ENCODE measurements around the gene IFNA8. TPM values are rescaled to one million over a fixed set of nuclear protein-coding genes. Genes with fewer than 3 reads are reported as not detected.

The IFNA8 gene
- total RNA-seq, 1 experiment from 2014 or later, result not detected

DNA sequence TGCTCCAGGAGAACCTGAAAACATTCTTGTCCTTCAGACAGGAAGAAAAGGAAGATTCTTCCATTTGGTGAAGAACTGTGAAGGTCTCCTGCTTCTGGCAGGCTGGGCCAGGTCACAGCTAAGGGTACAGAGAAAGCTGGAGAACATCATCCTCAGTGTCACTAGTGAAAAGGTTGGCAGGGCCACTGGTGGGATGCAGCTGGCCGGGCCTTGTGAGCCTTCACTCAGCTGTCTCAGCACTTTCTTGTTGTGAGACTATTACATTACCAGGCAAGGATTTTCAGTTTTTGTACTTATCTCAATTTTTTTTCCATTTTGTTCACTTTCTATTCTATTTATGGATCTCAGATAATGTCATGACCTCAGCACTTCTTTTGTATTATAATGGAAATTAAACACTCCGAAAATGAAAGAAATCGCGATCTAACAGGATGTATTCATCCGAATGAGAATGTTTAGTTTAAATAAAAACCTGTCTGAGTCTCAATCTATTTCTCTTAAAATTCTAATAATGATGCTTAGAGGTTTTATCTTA, 9.9 kb upstream of the IFNA8 start:
- H3K4me3 Mint-ChIP-seq, result no peak overlapping the region
- H4K91ac ChIP-seq (ENCODE audit: insufficient read length, low read depth, low read length), result no peak overlapping the region

More for the DNA sequence above, 9.9 kb upstream of the IFNA8 start:
- Histone ChIP-seq H3K4ac (ENCODE audit: low read depth, low read length) (no peak overlapping the region), H3K79me1 (ENCODE audit: insufficient read depth, low read depth, low read length, poor library complexity, severe bottlenecking) (no peaks in the 10 kb centered on the region), H3K27me3 (ENCODE audit: insufficient read depth, low read length) (peaks cover 6% of the 10 kb centered on the region; the same call in 1 of the 2 replicates), H3K23me2 (ENCODE audit: insufficient read length, low read depth, low read length, poor library complexity, severe bottlenecking) (no peaks in the 10 kb centered on the region), H3K9ac (ENCODE audit: extremely low read depth, insufficient read length, low read length) (no peak overlapping the region), H4K5ac (ENCODE audit: insufficient read length, low read depth, low read length) (no peak overlapping the region), H3K23ac (ENCODE audit: insufficient read length, low read depth, low read length) (no peak overlapping the region), H2AK5ac (ENCODE audit: insufficient read length, low read length) (no peak overlapping the region), H2BK20ac (ENCODE audit: low read depth, low read length, poor library complexity, severe bottlenecking) (no peak overlapping the region), H3K79me2 (ENCODE audit: insufficient read depth, low read length) (no peaks in the 10 kb centered on the region), H4K8ac (replicated peaks; ENCODE audit: insufficient read length, low read depth, low read length) (no peak overlapping the region), H2AFZ (ENCODE audit: low read length) (no peak overlapping the region), H3K27ac (ENCODE audit: insufficient read length, low read depth, low read length) (no peak overlapping the region), H4K20me1 (ENCODE audit: control insufficient read depth, insufficient read depth, insufficient read length) (no peaks in the 10 kb centered on the region), H2BK5ac (ENCODE audit: insufficient read length, low read length) (no peak overlapping the region), H2BK12ac (ENCODE audit: insufficient read length, low read depth, low read length) (no peak overlapping the region), H3K4me1 (ENCODE audit: insufficient read depth, low read length) (no peaks in the 10 kb centered on the region), H3K56ac (ENCODE audit: insufficient read length, low read depth, low read length) (no peak overlapping the region), H3K9me3 (ENCODE audit: control insufficient read depth, low read depth, low read length) (no peaks in the 10 kb centered on the region), H2BK15ac (ENCODE audit: low read depth, low read length) (no peak overlapping the region), H3K4me2 (ENCODE audit: insufficient read depth, insufficient read length, low read length) (no peak overlapping the region), H3K18ac (ENCODE audit: insufficient read length, low read depth, low read length) (no peak overlapping the region), H2BK120ac (ENCODE audit: low read depth, low read length, poor library complexity, severe bottlenecking) (no peak overlapping the region), H3K14ac (ENCODE audit: insufficient read depth, low read length) (no peak overlapping the region), H3T11ph (ENCODE audit: low read length) (no peak overlapping the region)
- Mint-ChIP-seq H3K27ac (no peak overlapping the region), H3K4me1 (peaks cover 7 to 11% of the 10 kb centered on the region in 2 experiments), H3K9me3 (no peaks in the 10 kb centered on the region; a peak in 1 of 5 replicates), H3K27me3 (ENCODE audit: low read depth) (peaks cover 77% of the 10 kb centered on the region), H3K36me3 (ENCODE audit: insufficient read depth in 1 of 3, low read depth in 3 of 3) (no peaks in the 10 kb centered on the region)
- no CpG with 5 or more reads among the region's 5 CpGs for WGBS (ENCODE audit: extremely low coverage, insufficient read length, low lambda C conversion rate)
- TF ChIP-seq, protein P1, sequence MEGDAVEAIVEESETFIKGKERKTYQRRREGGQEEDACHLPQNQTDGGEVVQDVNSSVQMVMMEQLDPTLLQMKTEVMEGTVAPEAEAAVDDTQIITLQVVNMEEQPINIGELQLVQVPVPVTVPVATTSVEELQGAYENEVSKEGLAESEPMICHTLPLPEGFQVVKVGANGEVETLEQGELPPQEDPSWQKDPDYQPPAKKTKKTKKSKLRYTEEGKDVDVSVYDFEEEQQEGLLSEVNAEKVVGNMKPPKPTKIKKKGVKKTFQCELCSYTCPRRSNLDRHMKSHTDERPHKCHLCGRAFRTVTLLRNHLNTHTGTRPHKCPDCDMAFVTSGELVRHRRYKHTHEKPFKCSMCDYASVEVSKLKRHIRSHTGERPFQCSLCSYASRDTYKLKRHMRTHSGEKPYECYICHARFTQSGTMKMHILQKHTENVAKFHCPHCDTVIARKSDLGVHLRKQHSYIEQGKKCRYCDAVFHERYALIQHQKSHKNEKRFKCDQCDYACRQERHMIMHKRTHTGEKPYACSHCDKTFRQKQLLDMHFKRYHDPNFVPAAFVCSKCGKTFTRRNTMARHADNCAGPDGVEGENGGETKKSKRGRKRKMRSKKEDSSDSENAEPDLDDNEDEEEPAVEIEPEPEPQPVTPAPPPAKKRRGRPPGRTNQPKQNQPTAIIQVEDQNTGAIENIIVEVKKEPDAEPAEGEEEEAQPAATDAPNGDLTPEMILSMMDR (conservative IDR thresholded peaks at IDR 0.05), result no peak
- no peak for DNase-seq
